ENCODE measurements around the gene C19orf85. TPM values are rescaled to one million over a fixed set of nuclear protein-coding genes. Genes with fewer than 3 reads are reported as not detected.

The C19orf85 gene
- polyA plus RNA-seq, 2 of the 4 experiments (the other 2 are of a cell fraction), result not detected

- CTCF ChIA-PET, result interaction anchor here (1.1 to 5.6 kb wide), 7 partner anchors 8 to 318 kb away, joined by 3 to 35 read pairs (median 14); no protein-coding TSS in a partner anchor
- Histone ChIP-seq H3K4me3 (no peak overlapping the region), H3K4me1 (peaks cover 14% of the 10 kb centered on the region; the same call in 2 of the 3 replicates), H3K27ac (no peak overlapping the region), H3K9me3 (no peaks in the 10 kb centered on the region), H3K4me2 (no peak overlapping the region)
- DNase-seq (ENCODE audit: low read depth in 1 of 2, low spot score in 1 of 2), result no peak
- TF ChIP-seq CHD2 (IDR thresholded peaks at IDR 0.05; ENCODE audit: low read length, partially characterized antibody), result no peak
- TF ChIP-seq TP53 (CRISPR knock-in tag; IDR thresholded peaks at IDR 0.05), result no peak
- no peak for TF ChIP-seq CTCF (IDR thresholded peaks at IDR 0.05)
- no peak for TF ChIP-seq ZFP36 (IDR thresholded peaks at IDR 0.05; ENCODE audit: borderline replicate concordance, partially characterized antibody)
- TF ChIP-seq SREBF2 (IDR thresholded peaks at IDR 0.05), result no peak
- TF ChIP-seq FOSL2 (IDR thresholded peaks at IDR 0.05), result no peak
- no peak for TF ChIP-seq FOSL2 (CRISPR knock-in tag; IDR thresholded peaks at IDR 0.05)
- TF ChIP-seq USF2 (IDR thresholded peaks at IDR 0.05), result no peak
- TF ChIP-seq RAD21 (conservative IDR thresholded peaks at IDR 0.05 in 1 of 2, IDR thresholded peaks at IDR 0.05 in 1 of 2), result no peak
- no peak for TF ChIP-seq POLR2AphosphoS2 (conservative IDR thresholded peaks at IDR 0.05; ENCODE audit: low read length)
- no peak for TF ChIP-seq E2F6 (IDR thresholded peaks at IDR 0.05; ENCODE audit: borderline replicate concordance, low read depth)
- no peak for TF ChIP-seq NPAS2 (CRISPR knock-in tag; IDR thresholded peaks at IDR 0.05; ENCODE audit: borderline replicate concordance)
- no peak for TF ChIP-seq FOSB (CRISPR knock-in tag; IDR thresholded peaks at IDR 0.05)
- TF ChIP-seq GATA3 (IDR thresholded peaks at IDR 0.05; ENCODE audit: borderline replicate concordance), result no peak
- TF ChIP-seq JUNB (IDR thresholded peaks at IDR 0.05), result no peak
- no peak for TF ChIP-seq ESRRA (IDR thresholded peaks at IDR 0.05; ENCODE audit: borderline replicate concordance, low read length)
- TF ChIP-seq ELK1 (IDR thresholded peaks at IDR 0.05; ENCODE audit: low read depth, low read length), result no peak
- no peak for TF ChIP-seq MAFK (IDR thresholded peaks at IDR 0.05; ENCODE audit: partially characterized antibody)
- POLR2A ChIA-PET, result interaction anchor here (1.6 kb wide), 1 partner anchor 16 kb away, joined by 5 read pairs; the partner anchor contains the start of gene ZNF628
- FAIRE-seq, result no peak
- ATAC-seq, result no peak
- 76% methylated on average over 8 of the region's 8 CpGs for WGBS (ENCODE audit: missing lambda C conversion rate)
Measured at GRCh38 chr19:55459551-55459949, 5.0 kb downstream of the C19orf85 start.

- TF ChIP-seq E2F6 (IDR thresholded peaks at IDR 0.05; ENCODE audit: borderline replicate concordance, low read depth) (no peak), NFE2L2 (conservative IDR thresholded peaks at IDR 0.05; ENCODE audit: low read length) (no peak), HOXA7 (CRISPR knock-in tag; IDR thresholded peaks at IDR 0.05) (no peak), ZC3H11A (IDR thresholded peaks at IDR 0.05) (no peak), CHD2 (IDR thresholded peaks at IDR 0.05; ENCODE audit: low read length, partially characterized antibody) (no peak), HOXB13 (CRISPR knock-in tag; IDR thresholded peaks at IDR 0.05; ENCODE audit: low read depth) (no peak), ZFP36 (IDR thresholded peaks at IDR 0.05; ENCODE audit: borderline replicate concordance, partially characterized antibody) (no peak), PHF8 (IDR thresholded peaks at IDR 0.05; ENCODE audit: borderline replicate concordance, low read depth) (no peak), ZNF302 (CRISPR knock-in tag; IDR thresholded peaks at IDR 0.05) (no peak), MYC (IDR thresholded peaks at IDR 0.05; ENCODE audit: borderline replicate concordance, low read length) (no peak), MAX (IDR thresholded peaks at IDR 0.05) (no peak), HEYL (CRISPR knock-in tag; IDR thresholded peaks at IDR 0.05) (no peak), JUN (IDR thresholded peaks at IDR 0.05) (no peak), GATA3 (IDR thresholded peaks at IDR 0.05; ENCODE audit: borderline replicate concordance) (no peak), RAD21 (conservative IDR thresholded peaks at IDR 0.05 in 1 of 2, IDR thresholded peaks at IDR 0.05 in 1 of 2) (no peak)
- Histone ChIP-seq H3K4me3 (no peak overlapping the region), H3K4me1 (peaks cover 27% of the 10 kb centered on the region), H3K27ac (no peak overlapping the region), H3K4me2 (no peak overlapping the region), H3K9me3 (no peaks in the 10 kb centered on the region)
- WGBS (ENCODE audit: missing lambda C conversion rate), result 88% methylated on average over 16 of the region's 16 CpGs
- no peak for DNase-seq (ENCODE audit: low read depth in 1 of 2, low spot score in 1 of 2)
- no peak for ATAC-seq
- FAIRE-seq, result no peak
- CTCF ChIA-PET, result interaction anchor here (0.8 to 5.6 kb wide), 7 partner anchors 10 to 317 kb away, joined by 3 to 35 read pairs (median 14); no protein-coding TSS in a partner anchor
- POLR2A ChIA-PET, result no interaction called here
Measured at GRCh38 chr19:55457683-55458457, 6.7 kb downstream of the C19orf85 start.
